IPS-18c (cell line): ENCODE results near the gene POU5F1.
"Not testable (repeated sequence)": the region's sequence is repeated elsewhere in the genome, so short reads cannot be mapped to it uniquely, and the experiment has no call there.

Experiments used
- H3K4me3 ChIP-seq: 2 replicates; pipeline ENCODE4 v1.7.0; 2013; ENCODE audit warnings: low read depth, mild to moderate bottlenecking, low read length, moderate library complexity; ENCODE audit not compliant: insufficient read depth
- H3K9me3 ChIP-seq: one replicate; pipeline ENCODE4 v1.6.1; 2013; ENCODE audit warnings: mild to moderate bottlenecking, low read length, moderate library complexity; ENCODE audit not compliant: control insufficient read depth, insufficient read depth

Gene POU5F1

GRCh38 chr6:31194061-31194834, 23.8 kb upstream of the POU5F1 start:
- no peaks in the 10 kb centered on the region for H3K9me3 ChIP-seq
- no peak overlapping the region for H3K4me3 ChIP-seq

DNA sequence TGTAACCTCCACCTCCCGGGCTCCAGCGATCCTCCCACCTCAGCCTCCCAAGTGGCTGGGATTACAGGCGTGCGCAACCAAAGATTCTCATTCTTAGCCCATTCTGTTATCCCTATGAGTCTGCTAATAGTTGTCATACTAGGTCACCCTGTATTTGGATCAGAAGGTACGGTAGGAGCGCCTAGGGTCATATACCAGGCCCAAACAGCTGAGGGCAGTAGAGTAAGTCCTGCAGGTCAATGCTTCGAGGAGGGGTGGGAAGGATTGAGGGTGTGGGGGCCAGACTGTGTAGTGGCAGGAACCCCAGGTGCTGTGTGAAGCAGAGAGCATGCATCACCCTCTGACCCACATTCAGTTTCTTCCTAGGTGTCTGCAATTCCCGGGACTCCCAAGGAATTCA, 22.7 kb upstream of the POU5F1 start:
- H3K9me3 ChIP-seq = no peaks in the 10 kb centered on the region
- H3K4me3 ChIP-seq = no peak overlapping the region

DNA sequence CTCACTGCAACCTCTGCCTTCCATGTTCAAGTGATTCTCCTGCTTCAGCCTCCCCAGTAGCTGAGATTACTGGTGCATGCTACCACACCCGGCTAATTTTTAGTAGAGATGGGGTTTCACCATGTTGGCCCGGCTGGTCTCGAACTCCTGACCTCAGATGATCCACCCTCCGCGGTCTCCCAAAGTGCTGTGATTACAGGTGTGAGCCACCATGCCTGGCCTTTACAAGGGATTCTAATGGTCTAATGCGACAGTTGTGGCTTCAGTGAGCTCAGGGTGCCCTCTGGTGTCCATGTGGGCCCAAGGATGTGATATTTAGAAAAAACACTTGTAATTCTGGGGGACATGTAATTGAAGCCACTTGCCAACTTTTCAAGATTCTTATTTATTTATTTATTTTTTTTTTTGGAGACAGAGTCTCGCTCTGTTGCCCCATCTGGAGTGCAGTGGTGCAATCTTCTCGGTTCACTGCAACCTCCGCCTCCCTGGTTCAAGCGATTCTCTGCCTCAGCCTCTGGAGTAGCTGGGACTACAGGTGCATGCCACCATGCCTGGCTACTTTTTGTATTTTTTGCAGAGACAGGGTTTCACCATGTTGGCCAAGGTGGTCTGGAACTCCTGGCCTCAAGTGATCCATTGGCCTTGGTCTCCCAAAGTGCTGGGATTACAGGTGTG, 22.1 kb upstream of the POU5F1 start:
- not testable (repeated sequence) for H3K4me3 ChIP-seq

GRCh38 chr6:31190488-31190887, 20.0 kb upstream of the POU5F1 start:
- Histone ChIP-seq H3K9me3 (no peaks in the 10 kb centered on the region), H3K4me3 (no peak overlapping the region)

More for the DNA sequence above, 22.1 kb upstream of the POU5F1 start:
- not testable (repeated sequence) for H3K9me3 ChIP-seq

DNA sequence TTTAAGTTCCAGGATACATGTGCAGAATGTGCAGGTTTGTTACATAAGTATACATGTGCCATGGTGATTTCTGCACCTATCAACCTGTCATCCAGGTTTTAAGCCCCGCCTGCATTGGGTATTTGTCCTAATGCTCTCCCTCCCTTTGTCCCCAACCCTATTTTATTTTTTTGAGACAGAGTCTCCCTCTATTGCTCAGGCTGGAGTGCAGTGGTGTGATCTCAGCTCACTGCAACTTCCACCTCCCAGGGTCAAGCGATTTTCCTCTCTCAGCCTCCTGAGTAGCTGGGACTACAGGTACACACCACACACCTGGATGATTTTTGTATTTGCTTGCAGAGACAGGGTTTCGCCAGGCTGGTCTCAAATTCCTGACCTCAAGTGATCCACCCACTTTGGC, 18.7 kb upstream of the POU5F1 start:
- not testable (repeated sequence) for H3K4me3 ChIP-seq, H3K9me3 ChIP-seq

DNA sequence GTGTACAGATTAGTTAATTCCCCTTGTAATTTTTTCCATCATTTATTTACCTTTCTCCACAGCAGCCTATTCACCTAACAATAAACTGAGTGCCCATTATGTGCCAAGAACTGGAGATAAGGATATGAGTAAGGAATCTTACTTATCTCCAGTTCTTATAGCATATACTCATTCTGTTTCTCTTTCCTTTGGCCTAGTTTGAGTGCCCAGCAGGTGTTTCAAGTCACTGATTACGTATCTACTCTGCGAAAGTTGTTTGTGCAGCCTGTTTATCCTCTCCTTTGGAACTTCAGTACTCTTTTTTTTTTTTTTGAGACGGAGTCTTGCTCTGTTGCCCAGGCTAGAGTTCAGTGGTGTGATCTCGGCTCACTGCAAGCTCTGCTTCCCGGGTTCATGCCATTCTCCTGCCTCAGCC, 17.3 kb upstream of the POU5F1 start:
- H3K4me3 ChIP-seq = no peak overlapping the region
- no peaks in the 10 kb centered on the region for H3K9me3 ChIP-seq

DNA sequence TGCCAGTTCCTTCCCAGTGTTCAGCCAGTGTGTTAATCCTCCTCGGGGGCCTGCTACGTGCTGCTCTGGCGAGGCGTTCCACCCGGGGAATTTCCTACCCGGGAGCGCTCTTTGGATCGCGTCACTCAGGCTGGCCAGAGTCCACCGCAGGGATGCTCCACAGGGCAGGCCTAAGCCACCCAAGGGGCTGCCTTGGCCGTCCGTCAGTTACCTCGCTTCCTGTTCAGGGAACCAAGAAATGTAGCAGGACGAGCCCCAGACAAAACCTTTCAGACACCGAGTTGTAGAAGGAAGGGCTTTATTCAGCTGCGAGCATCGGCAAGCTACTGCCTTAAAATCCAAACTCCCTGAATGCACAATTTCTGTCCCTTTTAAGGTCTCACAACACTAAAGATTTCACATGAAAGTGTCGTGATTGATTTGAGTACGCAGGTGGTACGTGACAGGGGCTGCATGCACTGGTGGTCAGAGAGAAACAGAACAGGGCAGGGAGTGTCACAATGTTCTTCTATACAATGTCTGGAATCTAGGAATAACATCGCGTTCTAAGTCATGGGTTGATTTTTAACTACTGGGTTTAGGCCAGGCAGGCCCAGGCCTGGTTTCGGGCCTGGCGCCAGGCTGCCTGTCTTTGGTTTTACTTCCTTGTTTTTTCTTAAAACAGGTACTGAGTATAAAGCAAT, 15.7 kb upstream of the POU5F1 start:
- no peak overlapping the region for H3K4me3 ChIP-seq
- no peaks in the 10 kb centered on the region for H3K9me3 ChIP-seq

GRCh38 chr6:31185695-31186051, 15.2 kb upstream of the POU5F1 start:
- H3K9me3 ChIP-seq, H3K4me3 ChIP-seq: not testable (repeated sequence)

- H3K4me3 ChIP-seq, H3K9me3 ChIP-seq: not testable (repeated sequence)
Measured at GRCh38 chr6:31183859-31184258, 13.4 kb upstream of the POU5F1 start.

DNA sequence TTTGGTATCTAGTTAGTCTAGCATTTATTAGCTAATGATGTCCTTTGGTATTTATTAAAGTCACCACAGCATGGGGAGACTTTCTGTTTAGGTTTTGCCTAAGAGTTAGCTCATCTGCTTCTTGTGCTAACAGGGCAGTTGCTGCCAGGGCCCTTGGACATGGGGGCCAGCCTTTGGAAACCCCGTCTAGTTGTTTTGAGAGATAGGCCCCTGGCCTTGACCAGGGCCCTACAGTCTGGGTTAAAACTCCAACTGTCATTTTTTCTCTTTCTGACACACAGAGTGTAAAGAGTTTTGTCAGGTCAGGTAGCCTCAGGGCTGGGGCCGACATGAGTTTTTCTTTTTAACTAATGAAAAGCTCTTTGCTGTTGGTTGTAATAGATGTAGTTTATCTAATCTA, 12.8 kb upstream of the POU5F1 start:
- not testable (repeated sequence) for H3K9me3 ChIP-seq, H3K4me3 ChIP-seq

- Histone ChIP-seq H3K9me3 (no peaks in the 10 kb centered on the region), H3K4me3 (no peak overlapping the region; the same call in 1 of the 2 replicates)
Measured at GRCh38 chr6:31180500-31180899, 10.0 kb upstream of the POU5F1 start.

- no peaks in the 10 kb centered on the region for H3K9me3 ChIP-seq
- H3K4me3 ChIP-seq = no peak overlapping the region
Measured at GRCh38 chr6:31179896-31180295, 9.4 kb upstream of the POU5F1 start.

- no peaks in the 10 kb centered on the region for H3K9me3 ChIP-seq
- no peak overlapping the region for H3K4me3 ChIP-seq
Measured at GRCh38 chr6:31179042-31179386, 8.5 kb upstream of the POU5F1 start.

GRCh38 chr6:31178143-31179041, 7.9 kb upstream of the POU5F1 start:
- Histone ChIP-seq H3K4me3 (no peak overlapping the region), H3K9me3 (no peaks in the 10 kb centered on the region)

- no peaks in the 10 kb centered on the region for H3K9me3 ChIP-seq
- H3K4me3 ChIP-seq = no peak overlapping the region
Measured at GRCh38 chr6:31175971-31176370, 5.5 kb upstream of the POU5F1 start.

DNA sequence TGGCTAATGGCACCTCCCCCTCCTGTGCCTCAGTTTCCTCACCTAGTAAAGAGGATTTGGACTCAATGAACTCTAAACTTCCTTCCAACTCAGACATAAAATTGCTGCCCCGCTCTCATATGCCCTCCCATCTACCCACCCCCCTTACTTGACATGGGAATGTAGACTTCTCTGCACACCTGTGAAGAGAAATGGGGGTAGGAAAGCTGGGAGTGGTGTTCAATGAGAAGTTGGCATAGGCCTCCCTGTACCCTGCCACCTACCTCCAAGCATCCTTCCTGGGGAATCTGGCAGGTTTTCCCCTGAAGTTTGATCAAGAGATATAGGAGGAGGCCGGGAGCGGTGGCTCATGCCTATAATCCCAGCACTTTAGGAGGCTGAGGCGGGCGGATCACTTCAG, 3.9 kb upstream of the POU5F1 start:
- Histone ChIP-seq H3K9me3 (peaks cover 4% of the 10 kb centered on the region), H3K4me3 (no peak overlapping the region; the same call in 1 of the 2 replicates)

DNA sequence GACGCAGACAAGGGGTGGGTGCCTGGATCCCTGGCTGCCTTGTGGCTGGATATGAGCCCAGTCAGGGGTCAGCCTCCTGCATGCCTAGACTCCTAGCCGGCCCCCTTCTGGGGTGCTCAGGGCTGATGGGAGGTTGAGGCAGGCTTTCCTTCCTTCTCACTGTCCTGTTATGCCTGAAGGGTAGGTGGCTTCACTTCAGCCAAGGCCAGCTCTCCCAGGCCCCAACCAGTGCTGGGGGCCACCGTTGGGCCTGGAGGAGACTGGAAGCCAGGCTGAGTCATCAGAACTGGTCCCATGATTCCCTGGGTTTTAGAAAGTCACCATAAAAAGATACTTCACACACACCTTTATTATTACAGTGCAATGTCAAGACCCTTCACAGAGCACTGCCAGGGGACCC, 2.9 kb upstream of the POU5F1 start:
- H3K4me3 ChIP-seq = no peak overlapping the region; the same call in 1 of the 2 replicates
- H3K9me3 ChIP-seq = peaks cover 4% of the 10 kb centered on the region
